ENCODE results near the gene HOXA11. TPM values are rescaled to one million over a fixed set of nuclear protein-coding genes. Genes with fewer than 3 reads are reported as not detected.

HOXA11 gene
- total RNA-seq, 5 donors from 2014 or later (not counting 1 experiment from before 2014, with no cell fraction given), result not detected

DNA sequence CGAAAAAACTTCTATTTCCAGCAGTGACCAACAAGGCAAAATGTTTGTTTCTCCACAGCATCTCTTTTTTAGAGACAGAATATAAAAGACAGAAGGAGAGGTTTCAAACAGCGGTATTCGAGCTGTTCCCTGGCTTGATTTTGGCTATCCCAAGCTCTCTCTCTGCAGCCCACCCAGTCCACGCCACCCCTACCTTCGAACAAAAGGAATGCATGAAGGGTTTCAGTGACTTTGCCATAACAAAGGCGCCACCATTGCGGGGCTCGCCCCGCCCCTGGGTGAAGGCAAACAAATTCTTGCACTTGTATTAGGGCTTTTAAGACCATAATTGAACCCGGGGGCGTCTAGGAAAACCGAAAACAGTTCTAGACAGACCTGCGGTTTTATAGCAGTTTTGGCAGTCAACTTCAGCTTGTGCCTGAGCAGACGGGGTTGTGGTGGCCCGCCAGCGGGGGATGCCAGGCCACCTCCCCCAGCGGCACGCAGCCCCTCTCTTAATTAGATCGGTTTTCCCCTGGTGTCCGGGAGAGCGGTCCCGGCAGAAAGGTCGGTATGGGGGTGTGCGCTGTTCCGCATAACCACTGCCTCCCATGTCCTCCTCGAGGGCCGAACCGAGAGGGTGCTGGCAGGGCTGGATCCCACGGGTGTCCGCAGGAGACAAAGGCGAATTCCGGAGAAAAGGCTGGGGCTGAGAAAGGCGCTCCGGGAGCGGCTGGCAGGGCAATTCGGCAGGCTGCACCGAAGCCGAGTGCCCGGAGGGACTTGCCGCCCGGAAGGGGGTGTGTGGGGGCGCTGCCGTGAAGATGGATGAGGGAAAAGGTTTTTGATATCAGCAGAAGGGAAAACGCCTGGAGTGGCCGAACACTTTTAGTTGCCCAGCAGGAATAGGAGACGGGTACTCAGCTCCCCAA, 2.7 kb upstream of the HOXA11 start:
- Histone ChIP-seq H3K27ac (ENCODE audit: low read length) (no peak overlapping the region), H3K9me3 (no peaks in the 10 kb centered on the region), H3K4me1 (ENCODE audit: control insufficient read depth in 1 of 2, extremely low read depth in 1 of 2, insufficient read depth in 2 of 2, low read length in 2 of 2) (peaks cover 27 to 76% of the 10 kb centered on the region in 2 experiments), H3K4me3 (ENCODE audit: control insufficient read depth in 1 of 2, extremely low read depth in 1 of 2, low read length in 1 of 2) (peak overlapping the region in 1 of 2 donors; percentile 70), H3K36me3 (ENCODE audit: control insufficient read depth in 2 of 2, extremely low read depth in 1 of 2, insufficient read depth in 1 of 2, low read length in 1 of 2) (no peaks in the 10 kb centered on the region), H3K27me3 (replicated peaks in 1 of 2; ENCODE audit: control insufficient read depth in 2 of 2, extremely low read depth in 1 of 2, insufficient read depth in 2 of 2, low read length in 1 of 2) (peaks cover 31 to 97% of the 10 kb centered on the region in 2 experiments)
- peaks cover 54 to 78% (median 72%) of the 10 kb centered on the region in 3 donors for H3K4me1 Mint-ChIP-seq
- H3K36me3 Mint-ChIP-seq, result no peaks in the 10 kb centered on the region
- ATAC-seq (replicated peaks in 1 of 4) (no peak), DNase-seq (peak in 4 of 35 experiments; percentile 9 to 22 (median 18))
- peak overlapping the region; percentile 65 to 79 (median 65) for H3K4me3 Mint-ChIP-seq
- peak overlapping the region in 1 of 2 donors; percentile 11 for H3K27ac Mint-ChIP-seq
- H3K9me3 Mint-ChIP-seq, result no peaks in the 10 kb centered on the region
- ChIA-PET CTCF (interaction anchor here (0.7 to 2.7 kb wide), 6 partner anchors 8 to 818 kb away, joined by 3 to 13 read pairs (median 4); partner anchors contain the start of gene HOXA3 (in 1 of the 2)), POLR2A (no interaction called here)
- WGBS (ENCODE audit: insufficient coverage), result 8% methylated on average over 43 of the region's 46 CpGs
- H3K27me3 Mint-ChIP-seq, result peaks cover 66 to 95% of the 10 kb centered on the region in 2 donors

DNA sequence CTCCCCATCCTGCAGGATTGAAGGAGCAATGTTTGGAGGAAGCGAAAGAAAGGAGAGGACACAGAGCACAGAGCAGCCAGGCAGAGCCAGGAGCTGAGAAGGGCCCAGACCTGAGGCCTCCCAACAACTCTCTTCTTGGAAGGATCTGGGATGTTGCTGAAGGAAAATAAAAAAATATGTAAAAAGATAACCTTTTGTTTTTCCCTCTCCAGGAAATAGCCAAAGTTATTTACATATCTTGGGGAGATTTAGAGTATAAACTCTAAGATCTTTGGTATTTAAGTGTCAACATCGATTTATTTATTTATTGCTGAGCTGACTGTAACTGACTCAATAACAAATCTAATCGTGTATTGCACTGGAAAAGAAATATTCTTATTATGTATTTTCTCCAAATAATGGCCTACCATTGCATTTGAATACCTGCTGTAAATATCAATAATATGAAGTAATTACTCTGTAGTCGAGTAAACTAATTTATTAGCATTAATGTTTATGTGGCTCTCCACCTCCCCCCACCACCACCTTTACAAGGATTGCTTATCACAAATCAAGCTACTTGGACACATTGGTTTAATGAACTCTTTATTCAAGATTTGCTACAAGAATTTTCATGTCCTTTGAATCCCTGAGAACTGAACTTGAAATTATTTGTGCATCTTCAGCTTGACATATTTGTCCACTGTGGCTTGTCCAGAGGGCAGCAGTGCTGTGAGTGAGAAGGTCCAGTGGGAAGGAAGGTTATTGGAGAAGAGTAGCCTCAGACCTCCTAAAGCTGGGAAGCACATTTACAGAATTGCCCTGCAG, 1.8 kb upstream of the HOXA11 start:
- Histone ChIP-seq H3K27ac (ENCODE audit: low read length) (no peak overlapping the region), H3K4me3 (ENCODE audit: control insufficient read depth in 1 of 2, extremely low read depth in 1 of 2, low read length in 1 of 2) (no peak overlapping the region), H3K4me1 (ENCODE audit: control insufficient read depth in 1 of 2, extremely low read depth in 1 of 2, insufficient read depth in 2 of 2, low read length in 2 of 2) (peaks cover 27 to 68% of the 10 kb centered on the region in 2 experiments), H3K27me3 (replicated peaks in 1 of 2; ENCODE audit: control insufficient read depth in 2 of 2, extremely low read depth in 1 of 2, insufficient read depth in 2 of 2, low read length in 1 of 2) (peaks cover 37 to 97% of the 10 kb centered on the region in 2 experiments), H3K36me3 (ENCODE audit: control insufficient read depth in 2 of 2, extremely low read depth in 1 of 2, insufficient read depth in 1 of 2, low read length in 1 of 2) (no peaks in the 10 kb centered on the region), H3K9me3 (no peaks in the 10 kb centered on the region)
- Mint-ChIP-seq H3K4me1 (peaks cover 54 to 73% (median 66%) of the 10 kb centered on the region in 3 donors), H3K36me3 (no peaks in the 10 kb centered on the region), H3K9me3 (no peaks in the 10 kb centered on the region), H3K4me3 (peak overlapping the region in 2 of 3 donors; percentile 9 to 79), H3K27ac (peak overlapping the region in 1 of 2 donors; percentile 85), H3K27me3 (peaks cover 69 to 94% of the 10 kb centered on the region in 2 donors)
- no peak for ATAC-seq (replicated peaks in 1 of 4)
- WGBS (ENCODE audit: insufficient coverage), result no CpG with 5 or more reads among the region's 4 CpGs
- ChIA-PET CTCF (interaction anchor here (0.7 to 2.7 kb wide), 6 partner anchors 9 to 817 kb away, joined by 3 to 13 read pairs (median 4); partner anchors contain the start of gene HOXA3 (in 1 of the 2)), POLR2A (interaction anchor here in 1 of 2 donors (0.6 kb wide), 1 partner anchor 9 kb away, joined by 3 read pairs; no protein-coding TSS in a partner anchor)
- peak in 2 of 35 experiments; percentile 8 to 10 for DNase-seq

DNA sequence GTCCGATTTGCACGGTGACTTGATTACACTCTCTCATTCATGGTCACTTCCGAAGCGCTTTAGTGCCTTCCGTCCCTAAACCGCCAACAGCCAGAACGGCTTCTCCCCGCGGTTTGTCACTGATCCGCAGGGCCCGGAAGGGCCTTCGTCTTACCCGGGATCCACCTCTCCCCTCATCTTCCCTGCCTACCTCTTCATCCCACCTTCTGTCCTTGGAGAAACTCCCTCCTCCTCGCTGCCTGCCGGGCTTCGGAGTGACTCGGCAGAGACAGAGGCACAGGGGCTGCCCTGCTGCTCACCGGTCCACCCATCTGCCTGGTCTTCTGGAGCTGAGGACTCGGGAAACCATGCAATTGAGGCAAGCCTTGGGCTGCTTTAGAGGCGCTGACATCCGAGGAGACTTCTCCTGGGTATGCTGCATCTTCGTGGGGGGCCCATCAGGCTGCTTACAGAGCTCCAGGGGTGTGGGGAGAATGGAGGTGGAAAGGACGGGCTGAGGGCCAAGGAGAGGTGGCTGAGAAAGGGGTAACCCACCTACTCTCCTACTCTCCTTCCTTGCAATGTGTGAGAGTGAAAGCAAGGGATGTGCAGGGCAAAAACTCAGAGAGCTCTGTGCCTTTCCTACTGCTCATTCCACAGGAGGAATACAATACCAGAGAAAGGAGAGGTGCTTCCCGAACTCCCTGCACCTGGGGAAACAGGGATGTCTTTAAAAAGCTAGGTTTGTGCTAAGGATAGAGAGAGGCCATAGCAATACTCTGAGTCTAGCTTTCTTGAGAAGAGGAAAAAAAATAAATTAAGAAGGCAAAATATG, 1.0 kb upstream of the HOXA11 start:
- peaks cover 39 to 95% of the 10 kb centered on the region in 2 experiments for H3K27me3 ChIP-seq (replicated peaks in 1 of 2; ENCODE audit: control insufficient read depth in 2 of 2, extremely low read depth in 1 of 2, insufficient read depth in 2 of 2, low read length in 1 of 2)
- no peak for ATAC-seq (replicated peaks in 1 of 4)
- no peaks in the 10 kb centered on the region for H3K9me3 ChIP-seq
- H3K27ac ChIP-seq (ENCODE audit: low read length), result no peak overlapping the region
- H3K36me3 ChIP-seq (ENCODE audit: control insufficient read depth in 2 of 2, extremely low read depth in 1 of 2, insufficient read depth in 1 of 2, low read length in 1 of 2), result no peaks in the 10 kb centered on the region
- H3K4me3 Mint-ChIP-seq, result peak overlapping the region; percentile 49 to 71 (median 52)
- H3K27ac Mint-ChIP-seq, result peak overlapping the region; percentile 17 to 85
- ChIA-PET CTCF (interaction anchor here (0.6 to 2.7 kb wide), 3 partner anchors 10 to 816 kb away, joined by 3 to 13 read pairs (median 3); no protein-coding TSS in a partner anchor), POLR2A (interaction anchor here in 1 of 2 donors (0.6 kb wide), 1 partner anchor 8 kb away, joined by 3 read pairs; no protein-coding TSS in a partner anchor)
- H3K36me3 Mint-ChIP-seq, result no peaks in the 10 kb centered on the region
- peaks cover 27 to 64% of the 10 kb centered on the region in 2 experiments for H3K4me1 ChIP-seq (ENCODE audit: control insufficient read depth in 1 of 2, extremely low read depth in 1 of 2, insufficient read depth in 2 of 2, low read length in 2 of 2)
- peak in 3 of 35 experiments; percentile 12 to 23 (median 20) for DNase-seq
- no peaks in the 10 kb centered on the region for H3K9me3 Mint-ChIP-seq
- peaks cover 63 to 93% of the 10 kb centered on the region in 2 donors for H3K27me3 Mint-ChIP-seq
- H3K4me1 Mint-ChIP-seq, result peaks cover 54 to 67% (median 62%) of the 10 kb centered on the region in 3 donors
- WGBS (ENCODE audit: insufficient coverage), result 9% methylated on average over 18 of the region's 24 CpGs
- peak overlapping the region in 1 of 2 donors; percentile 52 for H3K4me3 ChIP-seq (ENCODE audit: control insufficient read depth in 1 of 2, extremely low read depth in 1 of 2, low read length in 1 of 2)

DNA sequence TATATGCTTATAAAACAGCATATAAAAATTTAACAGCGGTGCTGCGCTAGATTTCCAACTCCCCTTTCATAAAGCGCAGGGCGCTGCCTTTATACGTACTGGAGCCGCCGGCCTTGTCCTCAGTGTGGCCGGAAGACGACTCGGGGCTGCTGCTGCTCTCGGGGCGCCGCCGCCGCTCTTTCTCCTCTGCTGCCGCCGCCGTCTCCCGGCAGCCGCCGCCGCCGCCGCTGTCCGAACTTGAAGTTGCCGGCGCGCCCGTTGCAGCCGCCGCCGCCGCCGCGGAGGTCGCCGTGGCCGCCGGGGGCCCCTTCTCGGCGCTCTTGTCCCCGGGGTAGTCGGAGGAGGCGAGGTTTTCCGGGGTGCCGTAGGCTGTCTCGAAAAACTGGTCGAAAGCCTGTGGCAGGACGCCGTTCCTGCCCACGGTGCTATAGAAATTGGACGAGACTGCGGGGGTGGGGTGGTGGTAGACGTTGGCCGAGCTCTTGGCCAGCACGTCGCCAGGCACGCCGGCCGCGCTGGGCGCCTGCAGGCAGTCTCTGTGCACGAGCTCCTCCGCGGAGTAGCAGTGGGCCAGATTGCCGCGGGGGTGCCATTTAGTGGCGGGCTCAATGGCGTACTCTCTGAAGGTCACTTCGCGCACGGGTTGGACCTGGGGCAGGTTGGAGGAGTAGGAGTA, 557 bp downstream of the HOXA11 start:
- H3K9me3 ChIP-seq, result no peaks in the 10 kb centered on the region
- Mint-ChIP-seq H3K27me3 (peaks cover 55 to 89% of the 10 kb centered on the region in 2 donors), H3K9me3 (no peaks in the 10 kb centered on the region), H3K36me3 (no peaks in the 10 kb centered on the region), H3K4me3 (peak overlapping the region; percentile 52 to 71 (median 71)), H3K4me1 (peaks cover 47 to 63% (median 56%) of the 10 kb centered on the region in 3 donors), H3K27ac (peak overlapping the region in 1 of 2 donors; percentile 61)
- DNase-seq (peak in 5 of 35 experiments; percentile 5 to 55 (median 20)), ATAC-seq (replicated peaks in 1 of 4) (peak in 3 of 4 experiments; percentile 15 to 24 (median 17))
- no peak overlapping the region for H3K27ac ChIP-seq (ENCODE audit: low read length)
- 1% methylated on average over 72 of the region's 72 CpGs for WGBS (ENCODE audit: insufficient coverage)
- H3K4me3 ChIP-seq (ENCODE audit: control insufficient read depth in 1 of 2, extremely low read depth in 1 of 2, low read length in 1 of 2), result peak overlapping the region; percentile 37 to 55
- peaks cover 27 to 69% of the 10 kb centered on the region in 2 experiments for H3K4me1 ChIP-seq (ENCODE audit: control insufficient read depth in 1 of 2, extremely low read depth in 1 of 2, insufficient read depth in 2 of 2, low read length in 2 of 2)
- peaks cover 32 to 95% of the 10 kb centered on the region in 2 experiments for H3K27me3 ChIP-seq (replicated peaks in 1 of 2; ENCODE audit: control insufficient read depth in 2 of 2, extremely low read depth in 1 of 2, insufficient read depth in 2 of 2, low read length in 1 of 2)
- CTCF ChIA-PET, result interaction anchor here in 1 of 2 donors (1.5 kb wide), 1 partner anchor 34 kb away, joined by 3 read pairs; no protein-coding TSS in a partner anchor
- no peaks in the 10 kb centered on the region for H3K36me3 ChIP-seq (ENCODE audit: control insufficient read depth in 2 of 2, extremely low read depth in 1 of 2, insufficient read depth in 1 of 2, low read length in 1 of 2)
- POLR2A ChIA-PET, result interaction anchor here in 1 of 2 donors (0.6 kb wide), 1 partner anchor 932 kb away, joined by 4 read pairs; no protein-coding TSS in a partner anchor

DNA sequence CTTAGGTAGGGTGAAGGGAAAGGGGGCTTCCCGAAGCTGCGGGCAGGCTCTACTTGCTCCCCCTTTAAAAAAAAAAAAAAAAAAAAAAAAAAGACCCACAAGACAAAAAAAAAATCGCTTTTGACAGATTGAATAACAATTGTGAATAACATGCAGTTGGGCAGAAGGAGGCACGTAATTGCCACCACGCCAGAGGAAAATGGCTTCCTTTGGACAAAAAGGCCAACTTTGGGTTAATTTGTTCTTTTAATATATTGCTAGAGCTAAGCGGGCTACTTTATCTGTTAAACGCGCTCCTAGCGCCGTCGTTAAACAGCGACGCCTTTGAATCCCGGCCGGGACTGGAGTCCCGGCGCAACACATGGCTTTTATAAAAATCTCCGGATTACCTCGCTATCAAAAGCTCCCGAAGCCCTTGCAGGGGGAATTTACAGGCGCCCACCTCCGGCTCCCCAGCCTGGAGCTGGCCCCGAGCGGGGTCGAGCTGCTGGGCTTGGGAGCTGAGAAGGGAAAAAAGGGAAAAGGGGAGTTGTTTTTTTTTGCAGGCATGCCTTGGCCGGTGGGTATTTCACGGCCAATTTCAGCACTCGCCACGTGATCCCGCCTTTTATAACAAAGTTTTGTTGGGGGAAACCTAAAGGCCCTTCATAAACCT, 1.2 kb downstream of the HOXA11 start:
- Histone ChIP-seq H3K27ac (ENCODE audit: low read length) (no peak overlapping the region), H3K27me3 (replicated peaks in 1 of 2; ENCODE audit: control insufficient read depth in 2 of 2, extremely low read depth in 1 of 2, insufficient read depth in 2 of 2, low read length in 1 of 2) (peaks cover 31 to 95% of the 10 kb centered on the region in 2 experiments), H3K9me3 (no peaks in the 10 kb centered on the region), H3K4me3 (ENCODE audit: control insufficient read depth in 1 of 2, extremely low read depth in 1 of 2, low read length in 1 of 2) (peak overlapping the region; percentile 11 to 55), H3K4me1 (ENCODE audit: control insufficient read depth in 1 of 2, extremely low read depth in 1 of 2, insufficient read depth in 2 of 2, low read length in 2 of 2) (peaks cover 27 to 65% of the 10 kb centered on the region in 2 experiments), H3K36me3 (ENCODE audit: control insufficient read depth in 2 of 2, extremely low read depth in 1 of 2, insufficient read depth in 1 of 2, low read length in 1 of 2) (no peaks in the 10 kb centered on the region)
- Mint-ChIP-seq H3K4me1 (peaks cover 43 to 58% (median 50%) of the 10 kb centered on the region in 3 donors), H3K4me3 (peak overlapping the region; percentile 39 to 71 (median 41)), H3K27ac (no peak overlapping the region), H3K9me3 (no peaks in the 10 kb centered on the region), H3K36me3 (no peaks in the 10 kb centered on the region), H3K27me3 (peaks cover 58 to 89% of the 10 kb centered on the region in 2 donors)
- ChIA-PET POLR2A (interaction anchor here in 1 of 2 donors (0.6 kb wide), 1 partner anchor 12 kb away, joined by 3 read pairs; no protein-coding TSS in a partner anchor), CTCF (interaction anchor here in 1 of 2 donors (0.6 to 1.5 kb wide), 2 partner anchors 33 to 886 kb away, joined by 3 to 6 read pairs; no protein-coding TSS in a partner anchor)
- WGBS (ENCODE audit: insufficient coverage), result 4% methylated on average over 23 of the region's 30 CpGs
- ATAC-seq (replicated peaks in 1 of 4) (no peak), DNase-seq (peak in 3 of 35 experiments; percentile 5 to 20 (median 6))
